ENCODE measurements around the gene ZBTB7B. TPM values are rescaled to one million over a fixed set of nuclear protein-coding genes. Genes with fewer than 3 reads are reported as not detected.

Gene ZBTB7B
- total and polyA plus RNA-seq, 9 of the 15 experiments (the other 6 are each of a cell fraction or from before 2014, with no cell fraction given) = 0.04 to 46.5 (median 15.2) TPM

DNA sequence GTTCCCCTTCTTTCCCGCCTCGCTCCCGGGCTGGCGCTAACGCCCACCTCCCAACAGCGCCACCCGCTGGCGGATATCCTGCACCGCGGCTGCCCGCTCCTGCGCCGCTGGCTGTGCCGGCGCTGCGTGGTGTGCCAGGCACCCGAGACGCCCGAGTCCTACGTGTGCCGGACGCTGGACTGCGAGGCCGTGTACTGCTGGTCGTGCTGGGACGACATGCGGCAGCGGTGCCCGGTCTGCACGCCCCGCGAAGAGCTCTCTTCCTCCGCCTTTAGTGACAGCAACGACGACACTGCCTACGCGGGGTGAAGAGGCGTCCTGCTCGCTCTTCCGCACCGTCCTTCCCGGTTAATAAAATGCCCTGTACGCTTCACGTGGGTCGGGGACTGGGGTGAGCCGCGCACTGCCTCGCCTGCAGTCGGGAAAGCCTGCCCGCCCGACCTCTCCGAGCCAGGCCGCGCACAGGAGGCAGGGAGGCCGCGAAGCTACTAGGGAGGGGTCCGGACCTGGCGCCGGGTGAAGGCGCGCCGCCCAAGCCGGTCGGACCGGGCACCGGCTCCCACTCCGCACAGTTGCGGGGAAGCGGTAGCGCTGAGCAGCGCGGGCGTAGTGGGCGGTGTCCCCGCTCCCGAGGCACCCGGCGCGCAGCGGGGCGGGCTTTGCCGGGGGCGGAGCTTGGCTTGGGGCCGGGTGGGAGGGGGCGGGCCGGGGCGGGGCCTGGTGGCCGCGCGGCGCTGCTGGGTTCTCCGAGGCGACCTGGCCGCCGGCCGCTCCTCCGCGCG, 48.1 kb downstream of the ZBTB7B start, which contains the start of gene ADAM15 (continued):
- TF ChIP-seq ZZZ3 (IDR thresholded peaks at IDR 0.05) = no peak
- no peak for TF ChIP-seq HNRNPK (IDR thresholded peaks at IDR 0.05; ENCODE audit: low read depth, low read length, poor library complexity, severe bottlenecking)
- TF ChIP-seq, protein P1, sequence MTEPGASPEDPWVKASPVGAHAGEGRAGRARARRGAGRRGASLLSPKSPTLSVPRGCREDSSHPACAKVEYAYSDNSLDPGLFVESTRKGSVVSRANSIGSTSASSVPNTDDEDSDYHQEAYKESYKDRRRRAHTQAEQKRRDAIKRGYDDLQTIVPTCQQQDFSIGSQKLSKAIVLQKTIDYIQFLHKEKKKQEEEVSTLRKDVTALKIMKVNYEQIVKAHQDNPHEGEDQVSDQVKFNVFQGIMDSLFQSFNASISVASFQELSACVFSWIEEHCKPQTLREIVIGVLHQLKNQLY (CRISPR knock-in tag; conservative IDR thresholded peaks at IDR 0.05) = 0 out of 4 replicates have a peak, but pooled peaks of 1 of the 2 experiments have one; percentile 44
- TF ChIP-seq RBM15 (IDR thresholded peaks at IDR 0.05; ENCODE audit: insufficient read depth, low read length) = no peak
- no peak; the same call in 1 of the 2 replicates for TF ChIP-seq SMAD4 (CRISPR knock-in tag; conservative IDR thresholded peaks at IDR 0.05)
- no peak for TF ChIP-seq PPARD (CRISPR knock-in tag; IDR thresholded peaks at IDR 0.05)
- TF ChIP-seq, protein P2, sequence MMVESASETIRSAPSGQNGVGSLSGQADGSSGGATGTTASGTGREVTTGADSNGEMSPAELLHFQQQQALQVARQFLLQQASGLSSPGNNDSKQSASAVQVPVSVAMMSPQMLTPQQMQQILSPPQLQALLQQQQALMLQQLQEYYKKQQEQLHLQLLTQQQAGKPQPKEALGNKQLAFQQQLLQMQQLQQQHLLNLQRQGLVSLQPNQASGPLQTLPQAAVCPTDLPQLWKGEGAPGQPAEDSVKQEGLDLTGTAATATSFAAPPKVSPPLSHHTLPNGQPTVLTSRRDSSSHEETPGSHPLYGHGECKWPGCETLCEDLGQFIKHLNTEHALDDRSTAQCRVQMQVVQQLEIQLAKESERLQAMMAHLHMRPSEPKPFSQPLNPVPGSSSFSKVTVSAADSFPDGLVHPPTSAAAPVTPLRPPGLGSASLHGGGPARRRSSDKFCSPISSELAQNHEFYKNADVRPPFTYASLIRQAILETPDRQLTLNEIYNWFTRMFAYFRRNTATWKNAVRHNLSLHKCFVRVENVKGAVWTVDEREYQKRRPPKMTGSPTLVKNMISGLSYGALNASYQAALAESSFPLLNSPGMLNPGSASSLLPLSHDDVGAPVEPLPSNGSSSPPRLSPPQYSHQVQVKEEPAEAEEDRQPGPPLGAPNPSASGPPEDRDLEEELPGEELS (CRISPR knock-in tag; IDR thresholded peaks at IDR 0.05; ENCODE audit: borderline replicate concordance) = no peak; the same call in 1 of the 2 replicates
- no peak for TF ChIP-seq TEAD4 (IDR thresholded peaks at IDR 0.05; ENCODE audit: low read length)
- TF ChIP-seq TEAD4 (CRISPR knock-in tag; IDR thresholded peaks at IDR 0.05; ENCODE audit: borderline replicate concordance) = no peak
- no peak for TF ChIP-seq ZNF311 (CRISPR knock-in tag; IDR thresholded peaks at IDR 0.05)
- no peak for TF ChIP-seq ATF1 (CRISPR knock-in tag; IDR thresholded peaks at IDR 0.05)
- TF ChIP-seq ATF1 (tag; IDR thresholded peaks at IDR 0.05) = peak; percentile 81
- TF ChIP-seq STAG1 (CRISPR knock-in tag; IDR thresholded peaks at IDR 0.05; ENCODE audit: borderline replicate concordance) = peak; percentile 61
- no peak for TF ChIP-seq HNRNPH1 (optimal IDR thresholded peaks at IDR 0.05; ENCODE audit: low read depth, low read length)
- no peak for TF ChIP-seq ZNF384 (IDR thresholded peaks at IDR 0.05; ENCODE audit: low read depth, low read length)
- TF ChIP-seq, protein P3, sequence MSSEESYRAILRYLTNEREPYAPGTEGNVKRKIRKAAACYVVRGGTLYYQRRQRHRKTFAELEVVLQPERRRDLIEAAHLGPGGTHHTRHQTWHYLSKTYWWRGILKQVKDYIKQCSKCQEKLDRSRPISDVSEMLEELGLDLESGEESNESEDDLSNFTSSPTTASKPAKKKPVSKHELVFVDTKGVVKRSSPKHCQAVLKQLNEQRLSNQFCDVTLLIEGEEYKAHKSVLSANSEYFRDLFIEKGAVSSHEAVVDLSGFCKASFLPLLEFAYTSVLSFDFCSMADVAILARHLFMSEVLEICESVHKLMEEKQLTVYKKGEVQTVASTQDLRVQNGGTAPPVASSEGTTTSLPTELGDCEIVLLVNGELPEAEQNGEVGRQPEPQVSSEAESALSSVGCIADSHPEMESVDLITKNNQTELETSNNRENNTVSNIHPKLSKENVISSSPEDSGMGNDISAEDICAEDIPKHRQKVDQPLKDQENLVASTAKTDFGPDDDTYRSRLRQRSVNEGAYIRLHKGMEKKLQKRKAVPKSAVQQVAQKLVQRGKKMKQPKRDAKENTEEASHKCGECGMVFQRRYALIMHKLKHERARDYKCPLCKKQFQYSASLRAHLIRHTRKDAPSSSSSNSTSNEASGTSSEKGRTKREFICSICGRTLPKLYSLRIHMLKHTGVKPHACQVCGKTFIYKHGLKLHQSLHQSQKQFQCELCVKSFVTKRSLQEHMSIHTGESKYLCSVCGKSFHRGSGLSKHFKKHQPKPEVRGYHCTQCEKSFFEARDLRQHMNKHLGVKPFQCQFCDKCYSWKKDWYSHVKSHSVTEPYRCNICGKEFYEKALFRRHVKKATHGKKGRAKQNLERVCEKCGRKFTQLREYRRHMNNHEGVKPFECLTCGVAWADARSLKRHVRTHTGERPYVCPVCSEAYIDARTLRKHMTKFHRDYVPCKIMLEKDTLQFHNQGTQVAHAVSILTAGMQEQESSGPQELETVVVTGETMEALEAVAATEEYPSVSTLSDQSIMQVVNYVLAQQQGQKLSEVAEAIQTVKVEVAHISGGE (CRISPR knock-in tag; IDR thresholded peaks at IDR 0.05) = 0 out of 6 replicates have a peak, but pooled peaks of 1 of the 3 experiments have one; percentile 35
- TF ChIP-seq NFYB (IDR thresholded peaks at IDR 0.05; ENCODE audit: extremely low read depth, insufficient read length) = no peak
- no peak for TF ChIP-seq SREBF2 (CRISPR knock-in tag; IDR thresholded peaks at IDR 0.05)
- no peak for TF ChIP-seq MCM5 (IDR thresholded peaks at IDR 0.05; ENCODE audit: low read depth)
- TF ChIP-seq MED1 (CRISPR knock-in tag; IDR thresholded peaks at IDR 0.05; ENCODE audit: borderline replicate concordance) = no peak
- TF ChIP-seq CHD2 (IDR thresholded peaks at IDR 0.05; ENCODE audit: low read depth, low read length) = no peak

All from K562 (cell line).